ENCODE data around the gene AQP2.

- TF ChIP-seq EZH2 (IDR thresholded peaks at IDR 0.05; ENCODE audit: low read depth, unreplicated experiment) = no peak
- peak; percentile 89 to 94 for TF ChIP-seq CTCF (conservative IDR thresholded peaks at IDR 0.05; ENCODE audit: low read depth in 2 of 2)
- TF ChIP-seq CREB1 (CRISPR knock-in tag; IDR thresholded peaks at IDR 0.05; ENCODE audit: low read depth) = peak; percentile 55
- TF ChIP-seq JUNB (IDR thresholded peaks at IDR 0.05; ENCODE audit: unreplicated experiment) = no peak
- no peak for TF ChIP-seq POLR2AphosphoS5 (IDR thresholded peaks at IDR 0.05; ENCODE audit: low read depth)
- TF ChIP-seq REST (IDR thresholded peaks at IDR 0.05; ENCODE audit: unreplicated experiment) = peak; percentile 8
- no peak for TF ChIP-seq EZH2phosphoT487 (IDR thresholded peaks at IDR 0.05; ENCODE audit: unreplicated experiment)
- no peak for TF ChIP-seq ZNF114 (CRISPR knock-in tag; IDR thresholded peaks at IDR 0.05)
- TF ChIP-seq ETS1 (IDR thresholded peaks at IDR 0.05) = no peak
- 0 out of 2 replicates have a peak, but pooled peaks have one; percentile 23 for TF ChIP-seq NANOG (IDR thresholded peaks at IDR 0.05; ENCODE audit: borderline replicate concordance)
- no peak for TF ChIP-seq ZNF462 (CRISPR knock-in tag; IDR thresholded peaks at IDR 0.05)
- TF ChIP-seq ZNF331 (CRISPR knock-in tag; IDR thresholded peaks at IDR 0.05; ENCODE audit: low read depth) = no peak
These were observed 5.0 kb upstream of the AQP2 start for GRCh38 chr12:49945394-49946080.

Measured in GM23338 (cell line).